Putamen (tissue), 1 donor: ENCODE results near the gene CPNE2.

Experiments
- DNase-seq: peaks from one replicate; pipeline ENCODE4 v3.0.0-alpha.2; 2016; ENCODE audit warnings: low spot score

The CPNE2 gene

GRCh38 chr16:57144027-57144426 lies 51.6 kb downstream of the CPNE2 start:
- no peak for DNase-seq

GRCh38 chr16:57145046-57146021 lies 53.0 kb downstream of the CPNE2 start:
- no peak for DNase-seq

GRCh38 chr16:57146040-57146647 lies 53.8 kb downstream of the CPNE2 start:
- no peak for DNase-seq

GRCh38 chr16:57146735-57147134 lies 54.4 kb downstream of the CPNE2 start:
- no peak for DNase-seq

GRCh38 chr16:57147381-57148221 lies 55.2 kb downstream of the CPNE2 start:
- DNase-seq, result no peak

GRCh38 chr16:57148481-57148880 lies 56.1 kb downstream of the CPNE2 start:
- no peak for DNase-seq

- no peak for DNase-seq
Measured at GRCh38 chr16:57149391-57149790, 57.0 kb downstream of the CPNE2 start.

- no peak for DNase-seq
Measured at GRCh38 chr16:57150682-57151330, 58.4 kb downstream of the CPNE2 start.

GRCh38 chr16:57151369-57151768 lies 59.0 kb downstream of the CPNE2 start:
- DNase-seq, result no peak

- DNase-seq, result no peak
Measured at GRCh38 chr16:57152096-57153093, 60.0 kb downstream of the CPNE2 start.

- DNase-seq, result no peak
Measured at GRCh38 chr16:57153841-57154240, 61.5 kb downstream of the CPNE2 start.

GRCh38 chr16:57155702-57156350 lies 63.4 kb downstream of the CPNE2 start:
- no peak for DNase-seq

- DNase-seq, result no peak
Measured at GRCh38 chr16:57156351-57156703, 63.9 kb downstream of the CPNE2 start.

GRCh38 chr16:57157533-57157932 lies 65.2 kb downstream of the CPNE2 start:
- DNase-seq, result no peak

- no peak for DNase-seq
Measured at GRCh38 chr16:57159447-57159846, 67.1 kb downstream of the CPNE2 start.

- DNase-seq, result no peak
Measured at GRCh38 chr16:57163842-57164241, 71.5 kb downstream of the CPNE2 start.

- DNase-seq, result no peak
Measured at GRCh38 chr16:57165483-57165882, 73.1 kb downstream of the CPNE2 start.

- DNase-seq, result no peak
Measured at GRCh38 chr16:57165938-57166337, 73.6 kb downstream of the CPNE2 start.

GRCh38 chr16:57166451-57166850 lies 74.1 kb downstream of the CPNE2 start:
- no peak for DNase-seq

GRCh38 chr16:57166951-57167350 lies 74.6 kb downstream of the CPNE2 start:
- DNase-seq, result no peak
